ENCODE results near the gene RNF220.
A peak's percentile ranks its signal among the peaks of the same experiment; 100 is the strongest.

The RNF220 gene

DNA sequence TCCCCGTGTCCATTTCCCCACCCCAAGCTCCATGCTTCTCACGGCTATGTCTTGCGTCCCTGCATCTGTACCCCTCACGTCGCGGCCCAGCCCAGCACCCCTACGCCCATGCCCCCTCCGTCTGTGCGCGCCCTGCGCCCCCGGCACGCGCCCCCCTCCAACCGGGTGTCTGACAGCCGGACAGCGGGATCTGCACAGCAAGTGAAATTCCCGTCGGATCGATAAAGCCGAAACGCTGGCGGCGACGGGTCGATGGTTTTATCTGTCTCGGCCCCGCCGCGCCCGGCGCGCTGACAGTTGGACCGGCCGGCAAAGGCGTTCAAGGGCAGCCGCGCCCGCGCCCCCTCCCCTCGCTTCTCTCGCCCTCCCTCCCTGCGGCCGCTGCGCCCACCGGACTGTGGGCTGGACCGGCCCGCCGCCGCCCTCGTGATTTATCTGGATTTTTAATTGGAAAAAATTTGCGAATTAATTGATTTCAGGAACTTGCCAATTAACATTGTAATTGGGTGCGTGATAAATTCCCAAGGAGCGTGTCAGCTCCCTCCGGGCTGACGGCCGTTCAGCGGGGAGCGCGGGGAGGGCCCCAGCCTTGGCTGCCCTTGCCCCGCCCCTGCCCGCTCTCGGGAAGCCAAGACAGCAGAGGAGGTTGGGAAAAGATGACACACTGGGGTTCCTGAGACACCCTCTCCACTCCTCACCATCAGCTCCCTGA, 212.1 kb downstream of the RNF220 start:
- peak; percentile 68 for DNase-seq

DNA sequence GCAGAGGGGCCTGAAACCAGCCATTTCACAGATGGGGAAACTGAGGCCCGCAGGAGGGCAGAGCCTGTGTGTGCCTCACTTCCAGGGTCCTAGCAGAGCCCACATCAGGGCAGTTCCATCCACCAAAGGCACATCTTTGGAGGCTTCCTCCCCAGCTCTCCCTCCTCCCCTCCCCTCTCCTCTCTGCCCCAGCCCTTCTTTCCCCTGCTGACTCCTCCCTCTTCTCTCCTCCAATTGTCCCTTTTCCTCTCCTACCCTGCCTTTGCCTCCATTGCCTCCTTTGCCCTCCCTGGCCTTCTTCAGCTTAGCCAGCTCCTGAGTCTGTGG, 212.6 kb downstream of the RNF220 start:
- DNase-seq: no peak

DNA sequence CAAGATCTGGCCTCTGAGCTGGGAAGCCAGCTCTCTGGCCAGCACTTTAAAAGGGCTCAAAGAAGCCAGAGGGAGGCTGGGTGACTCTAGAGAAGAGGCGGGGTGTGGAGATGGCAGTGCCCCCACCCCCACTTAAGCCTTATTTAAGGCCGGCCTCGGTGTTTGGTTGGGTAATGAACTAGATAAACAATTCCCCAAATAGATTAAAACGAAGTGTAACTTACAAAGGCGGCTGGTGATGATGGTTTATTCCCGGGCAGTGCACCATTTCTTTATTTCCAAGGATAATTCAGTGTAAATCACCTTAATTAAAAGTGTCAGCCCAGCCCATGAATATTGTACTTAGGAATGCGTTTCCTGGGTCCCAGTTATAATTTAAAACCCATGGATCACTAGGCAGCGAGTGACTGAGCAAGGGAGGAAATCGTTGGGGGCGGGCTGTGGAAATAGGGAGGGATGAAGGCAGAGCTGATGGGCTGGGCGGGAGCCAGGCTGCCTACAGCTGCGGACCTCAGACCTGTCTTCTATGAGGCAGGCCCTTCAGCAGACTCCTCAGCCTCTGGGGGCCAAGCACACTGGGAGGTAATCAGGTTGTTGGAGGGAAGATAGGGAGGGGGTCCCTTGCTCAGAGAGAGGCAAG, 214.3 kb downstream of the RNF220 start:
- DNase-seq: peak; percentile 88

DNA sequence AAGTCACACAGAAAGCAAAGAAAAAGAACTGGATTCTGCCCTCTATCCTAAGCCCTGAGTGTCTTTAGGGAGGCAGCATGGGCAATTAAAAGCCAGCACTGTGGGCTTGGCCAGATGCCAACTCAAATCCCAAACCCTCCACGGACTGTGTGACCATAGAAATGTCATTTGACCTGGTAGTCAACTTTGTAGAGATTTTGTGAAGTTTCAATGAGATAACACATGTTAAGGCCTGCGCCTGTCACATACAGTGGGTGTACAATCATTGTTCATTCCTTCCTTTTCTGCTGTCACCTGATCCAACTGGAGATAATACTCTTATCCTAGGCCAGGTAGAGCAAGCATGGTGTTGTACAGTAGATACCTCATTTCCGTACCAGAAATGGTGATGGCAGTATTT, 215.0 kb downstream of the RNF220 start:
- DNase-seq: no peak

DNA sequence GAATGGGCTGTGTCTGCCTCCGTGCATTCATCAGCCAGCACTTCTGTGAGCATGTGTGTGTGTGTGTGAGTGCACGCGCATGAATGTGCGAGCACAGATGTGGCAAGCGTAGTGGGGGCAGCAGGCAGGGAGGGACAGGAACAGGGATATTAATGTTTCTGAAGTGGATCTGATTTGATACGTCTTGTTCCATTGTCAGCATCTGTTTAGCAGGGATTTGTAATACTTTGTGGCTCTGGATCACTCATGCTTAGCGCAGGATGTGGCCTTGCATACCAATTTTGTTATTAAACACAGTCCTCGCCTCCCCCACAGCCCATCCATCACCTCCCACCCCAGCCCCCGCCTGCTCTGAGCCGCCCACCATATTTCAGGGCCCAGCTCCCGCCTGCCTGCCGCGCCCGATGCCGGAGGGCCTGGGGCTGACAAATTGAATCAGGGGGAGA, 216.8 kb downstream of the RNF220 start:
- peak; percentile 35 for DNase-seq

DNA sequence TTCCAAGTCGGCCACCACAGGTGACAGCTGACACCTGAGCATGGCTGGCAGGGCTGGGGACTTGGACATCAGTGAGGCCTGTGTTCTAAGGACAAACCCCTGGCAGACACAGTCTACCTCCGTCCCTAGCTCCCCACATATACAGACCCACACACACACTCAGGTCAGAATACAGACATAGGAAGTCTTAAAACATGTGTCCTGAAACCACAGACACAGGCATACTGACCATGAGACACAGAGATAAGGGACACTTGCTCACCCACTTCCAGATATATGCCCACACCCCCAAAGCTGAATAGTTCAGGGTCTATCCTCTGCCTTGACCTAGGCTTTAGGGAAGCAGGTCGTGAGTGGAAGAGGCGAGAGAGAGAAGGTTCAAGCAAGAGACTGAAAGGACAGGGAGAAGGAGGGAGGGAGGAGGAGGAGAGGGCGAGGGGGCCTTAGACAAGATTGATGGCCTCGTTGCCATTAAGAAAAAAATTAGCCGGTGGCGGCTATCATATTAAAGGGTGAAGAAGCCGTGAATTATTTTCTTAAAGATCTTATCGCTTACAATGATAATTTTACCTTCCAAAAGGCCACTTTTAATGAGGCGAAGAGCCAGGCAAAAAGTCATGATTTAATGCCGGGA, 219.3 kb downstream of the RNF220 start:
- DNase-seq: no peak

DNA sequence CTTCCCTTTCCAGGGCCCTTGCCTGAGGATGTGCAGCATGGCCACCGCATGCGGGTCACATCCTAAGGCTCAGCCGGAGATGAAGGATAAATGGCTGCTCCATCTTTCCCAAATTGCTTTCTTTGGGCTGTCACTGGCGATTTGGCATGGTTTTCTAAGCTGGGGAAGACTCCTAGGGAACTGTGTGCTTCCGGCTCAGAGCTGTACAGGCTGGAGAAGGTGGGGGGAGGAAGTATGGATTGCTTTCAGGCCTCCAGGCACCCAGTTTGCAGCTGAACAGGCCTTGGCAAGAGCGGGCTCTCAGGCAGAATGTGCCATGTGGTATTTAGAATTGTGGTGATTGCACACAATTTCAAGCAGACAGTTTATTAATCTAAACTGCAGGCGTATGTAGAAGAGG, 220.3 kb downstream of the RNF220 start:
- DNase-seq: no peak

DNA sequence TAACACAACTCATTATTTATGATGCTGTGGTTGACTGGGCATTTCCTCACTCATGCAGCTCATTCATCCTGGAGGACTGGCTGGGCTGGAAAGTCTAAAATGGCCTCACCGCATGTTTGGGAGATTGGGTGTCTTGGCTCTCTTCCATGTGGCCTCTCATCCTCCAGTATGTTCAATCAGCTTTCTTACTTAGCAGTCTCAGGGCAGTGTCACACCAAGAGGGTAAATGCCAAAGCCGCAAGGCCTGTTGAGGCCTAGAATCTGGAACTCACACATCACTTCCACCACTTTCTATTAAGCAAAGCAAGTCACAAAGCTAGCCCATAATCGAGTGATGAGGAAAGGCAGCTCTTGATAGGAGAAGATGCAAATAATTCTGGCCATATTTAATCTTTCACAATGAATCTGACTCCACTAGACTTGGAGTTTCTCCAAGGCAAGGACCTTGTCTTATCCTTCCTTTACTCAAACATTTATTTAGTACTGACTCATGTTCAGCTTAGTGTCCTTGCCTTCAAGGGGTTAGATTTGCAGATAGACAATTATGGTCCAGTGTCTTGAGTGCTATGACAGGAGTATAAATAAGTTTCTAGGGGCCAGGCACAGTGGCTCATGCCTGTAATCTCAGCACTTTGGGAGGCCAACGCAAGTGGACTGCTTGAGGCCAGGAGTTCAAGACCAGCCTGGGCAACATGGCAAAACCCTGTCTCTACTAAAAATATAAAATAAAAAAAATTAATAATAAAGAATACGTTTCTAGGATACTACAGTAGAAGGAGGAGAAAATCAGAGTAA, 224.1 kb downstream of the RNF220 start:
- peak; percentile 92 for DNase-seq

DNA sequence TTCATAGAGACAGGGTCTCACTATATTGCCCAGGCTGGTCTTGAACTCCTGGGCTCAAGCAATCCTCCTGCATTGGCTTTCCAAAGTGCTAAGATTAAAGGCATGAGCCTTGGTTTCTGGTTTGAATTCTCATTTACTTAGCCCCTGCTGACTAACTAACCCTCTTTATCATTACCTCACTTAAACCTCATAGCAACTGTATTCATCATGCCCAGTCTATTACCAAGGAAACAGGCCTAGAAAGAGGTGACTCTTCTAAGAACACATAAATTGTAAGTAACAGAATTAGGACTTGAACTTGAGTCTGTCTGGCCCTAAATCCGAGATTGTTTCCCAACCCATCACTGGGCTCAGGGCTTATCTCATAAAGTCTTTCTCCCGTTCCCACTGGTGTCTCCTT, 225.1 kb downstream of the RNF220 start:
- peak; percentile 66 for DNase-seq

DNA sequence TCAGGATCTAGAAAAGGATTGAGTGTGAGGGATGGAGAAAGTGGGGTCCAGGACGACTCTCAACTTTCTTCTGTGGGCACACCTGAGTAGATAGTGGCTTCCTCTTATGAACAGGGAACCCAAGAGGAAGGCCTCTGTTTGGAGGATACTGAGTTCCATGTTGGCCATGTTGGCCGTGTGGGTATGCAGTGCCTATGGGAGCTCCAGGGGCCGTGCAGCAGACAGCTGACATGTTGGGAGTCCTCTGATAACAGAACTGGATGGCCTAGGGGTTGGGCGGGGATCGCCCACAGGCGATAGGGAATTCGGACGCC, 226.2 kb downstream of the RNF220 start:
- no peak for DNase-seq

DNA sequence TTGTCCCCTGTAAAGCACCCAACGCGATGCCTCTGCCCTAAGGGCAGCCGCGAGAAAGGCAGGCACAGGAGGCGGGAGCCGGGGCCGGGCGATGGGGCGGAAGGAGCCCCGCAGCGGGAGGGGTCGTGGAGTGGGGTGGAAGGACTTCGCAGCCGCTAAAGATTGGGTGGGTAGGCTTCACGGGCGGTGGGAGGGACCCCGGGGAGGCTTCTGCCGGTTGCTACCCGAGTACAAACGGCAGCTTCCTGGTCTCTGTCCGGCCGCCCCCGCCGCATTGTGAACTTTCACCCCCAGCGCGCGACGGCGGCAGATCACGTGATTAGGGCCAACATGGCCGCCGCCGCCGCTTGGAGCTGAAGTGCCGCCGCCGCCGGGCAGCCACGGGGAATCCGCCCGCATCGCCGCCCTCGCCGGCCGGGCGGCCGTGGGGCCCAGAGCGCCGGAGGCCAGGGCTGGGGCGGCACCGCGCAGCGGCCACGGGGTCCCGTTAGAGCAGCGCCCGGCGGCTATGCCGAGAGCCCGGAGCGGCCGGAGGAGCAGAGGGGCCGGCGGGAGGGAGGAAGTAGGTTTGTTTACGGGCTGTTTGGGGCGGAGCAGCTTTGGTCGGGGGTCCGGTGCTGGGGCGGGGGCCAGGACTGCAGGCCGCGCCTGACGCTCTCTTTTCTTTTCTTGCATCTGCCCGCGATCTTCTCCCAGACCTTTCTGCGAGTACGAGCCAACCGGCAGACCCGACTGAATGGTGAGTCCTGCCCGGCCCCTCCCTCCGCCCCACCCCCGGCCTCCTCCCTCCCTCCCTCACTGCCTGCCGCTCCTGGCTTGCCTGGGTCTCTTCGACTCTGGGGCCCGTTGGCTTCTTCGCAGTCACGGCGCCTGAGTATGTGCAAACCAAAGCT, 226.8 kb downstream of the RNF220 start:
- DNase-seq: peak; percentile 87

DNA sequence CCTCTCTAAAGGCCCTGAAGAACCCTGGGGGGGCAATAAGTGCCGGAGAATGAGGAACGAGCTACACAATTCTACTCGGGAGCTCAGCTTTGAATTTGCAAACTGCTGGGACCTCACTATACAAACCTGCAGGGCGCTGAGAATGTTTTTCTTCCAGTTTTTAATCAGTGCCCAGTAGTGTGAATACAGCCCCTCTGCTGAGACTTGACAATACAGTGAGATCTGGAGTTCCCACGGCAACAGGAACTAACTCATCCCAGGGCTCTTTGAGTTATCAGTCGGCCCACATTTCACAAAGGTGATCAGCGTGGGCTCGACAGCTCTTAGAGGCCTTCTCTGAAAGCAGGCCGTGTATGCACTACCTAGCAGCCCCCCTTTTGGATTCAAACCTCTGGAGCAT, 227.5 kb downstream of the RNF220 start:
- DNase-seq: no peak

DNA sequence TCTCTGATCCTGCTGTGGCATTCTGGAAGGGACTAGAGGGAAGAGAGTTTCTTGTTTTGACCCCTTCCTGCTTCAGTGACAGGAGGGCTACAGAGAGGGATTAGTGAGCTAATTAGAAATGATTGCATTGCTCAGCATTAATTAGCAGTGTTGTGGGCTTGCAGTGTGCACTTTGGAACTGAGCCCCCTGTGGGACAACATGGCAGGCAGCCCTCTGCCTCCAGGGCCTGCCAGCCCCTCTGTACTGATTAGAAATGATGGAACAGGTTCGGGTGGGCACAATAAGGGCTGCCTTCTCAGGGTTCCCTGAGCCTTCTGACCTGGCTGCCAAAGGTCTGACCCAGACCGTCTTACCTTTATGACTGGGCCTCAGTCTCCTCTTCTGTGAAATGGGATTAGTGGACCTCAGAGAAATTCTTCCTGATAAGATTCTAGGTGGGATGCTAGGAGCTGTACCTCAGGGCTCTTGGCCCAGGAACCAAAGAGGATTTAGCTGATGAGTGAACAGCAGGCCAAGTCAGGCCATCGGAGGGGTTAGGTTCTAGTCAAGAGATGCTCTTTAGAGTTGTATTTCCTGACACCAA, 229.6 kb downstream of the RNF220 start:
- no peak for DNase-seq

DNA sequence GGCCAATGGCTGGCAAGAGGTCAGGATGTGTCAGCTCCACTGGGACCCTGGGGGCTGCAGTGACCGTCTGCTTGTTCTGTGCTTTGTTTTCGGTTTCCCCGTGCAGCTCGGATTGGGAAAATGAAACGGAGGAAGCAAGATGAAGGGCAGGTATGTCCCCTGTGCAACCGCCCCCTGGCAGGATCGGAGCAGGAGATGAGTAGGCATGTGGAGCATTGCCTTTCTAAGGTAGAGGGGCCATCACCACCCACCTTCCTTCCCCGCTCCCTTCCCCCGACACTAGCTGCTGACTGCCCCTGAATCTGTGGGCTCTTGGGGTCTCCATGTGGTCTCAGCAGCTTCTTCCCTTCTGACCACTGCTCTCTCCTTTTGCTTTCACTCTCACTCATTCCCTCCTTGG, 230.4 kb downstream of the RNF220 start:
- DNase-seq: no peak

DNA sequence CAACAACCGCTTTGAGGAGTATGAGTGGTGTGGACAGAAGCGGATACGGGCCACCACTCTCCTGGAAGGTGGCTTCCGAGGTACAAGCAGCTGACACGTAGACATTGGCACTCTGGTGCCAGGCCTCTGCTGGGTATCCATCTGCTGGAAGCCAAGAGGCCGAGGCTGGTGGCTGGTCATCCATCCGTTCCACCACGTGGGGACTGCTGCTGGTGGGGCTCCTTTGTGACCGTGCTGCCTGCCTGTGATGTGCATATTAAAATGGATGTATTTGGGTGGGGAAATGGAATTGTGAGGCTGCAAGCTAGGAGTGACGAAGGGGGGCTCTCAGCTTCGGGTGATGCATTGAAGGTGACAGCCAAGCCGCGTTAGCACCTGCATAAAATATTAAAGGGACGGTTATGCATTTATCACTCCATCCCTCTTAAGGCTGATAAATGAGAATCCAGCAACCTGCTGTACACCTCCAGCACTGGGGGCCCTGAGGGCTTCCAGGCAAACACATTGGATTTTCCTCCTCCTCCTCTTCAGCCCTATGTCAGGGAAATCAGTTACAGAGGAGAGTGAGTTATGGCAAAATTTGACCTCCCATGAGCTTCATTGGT, 231.1 kb downstream of the RNF220 start:
- no peak for DNase-seq

DNA sequence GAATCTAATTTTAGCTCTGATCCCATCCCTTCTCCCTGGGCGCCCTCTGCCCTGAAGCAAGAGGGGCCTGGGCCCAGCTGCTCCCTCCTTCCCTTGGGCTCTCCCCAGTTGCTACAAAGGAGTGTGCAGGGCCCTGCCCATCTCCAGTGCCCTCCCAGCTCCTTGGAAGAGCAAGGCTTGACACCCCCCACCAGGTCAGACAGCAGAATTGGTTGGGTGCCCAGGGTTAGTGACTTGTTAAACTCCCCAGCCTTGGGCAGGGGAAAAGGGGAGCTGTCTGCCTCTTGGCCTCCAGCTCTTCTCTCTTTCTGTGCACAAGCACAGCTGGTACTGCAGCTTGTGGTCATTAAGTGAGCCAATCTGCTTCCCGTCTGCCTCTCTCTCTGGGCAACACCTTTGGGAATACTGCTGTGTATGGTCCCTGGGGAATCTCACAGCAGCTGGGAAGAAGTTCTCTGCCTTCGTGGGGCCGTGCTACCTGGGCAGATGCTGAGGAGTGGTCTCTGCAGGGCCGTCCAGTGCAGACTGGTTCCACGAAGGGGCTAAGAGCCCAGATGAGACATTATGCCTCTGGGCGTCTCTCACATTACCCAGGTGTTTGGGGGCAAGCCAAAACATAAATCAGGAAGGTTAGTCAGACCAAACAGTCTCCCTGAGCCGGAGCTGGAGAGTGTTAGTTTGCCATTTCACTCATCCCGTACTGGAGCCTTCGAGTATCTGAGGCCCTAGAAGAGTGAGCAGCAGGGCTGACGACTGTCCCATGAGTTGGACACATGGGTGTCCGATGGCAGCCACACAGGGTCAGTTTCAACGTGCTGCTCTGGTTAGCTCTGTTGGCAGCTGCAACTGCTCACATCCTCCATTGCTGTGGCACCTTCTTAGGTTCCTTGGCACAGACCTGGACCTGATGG, 231.9 kb downstream of the RNF220 start:
- DNase-seq: no peak

DNA sequence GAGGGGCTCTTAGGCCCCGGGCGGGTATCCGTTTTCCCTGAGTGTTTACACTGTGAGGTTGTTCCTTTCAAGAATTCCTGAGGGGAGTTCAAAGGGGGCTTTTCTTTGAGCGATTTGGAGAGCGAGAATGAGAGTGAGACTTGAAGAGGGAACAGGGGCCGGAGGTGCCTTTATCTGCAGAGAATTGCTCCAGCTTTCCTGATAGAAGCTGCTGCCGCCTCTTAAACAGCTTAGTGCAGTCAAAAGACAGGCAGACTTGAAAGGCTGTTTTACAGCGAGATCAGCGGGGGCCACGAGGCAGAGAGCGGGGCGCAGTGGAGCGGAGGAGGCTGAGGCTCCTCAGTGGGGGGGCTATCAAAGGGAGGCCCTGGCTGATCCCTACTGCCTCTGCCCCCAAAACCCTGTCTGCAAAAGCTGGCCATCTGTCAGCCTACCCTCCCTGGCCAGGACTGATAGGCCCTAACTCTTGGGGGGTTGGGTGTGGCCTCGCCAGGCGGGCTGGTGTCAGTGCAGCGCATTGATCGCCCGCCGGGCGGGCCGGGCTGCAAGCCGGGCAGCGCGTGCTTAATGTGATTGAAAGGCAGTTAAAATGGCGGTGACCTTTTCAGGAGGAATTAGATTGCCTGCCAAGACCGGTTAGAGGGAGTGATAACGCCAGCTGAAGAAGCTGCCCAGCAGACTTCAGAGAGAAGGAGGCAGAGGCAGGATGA, 232.8 kb downstream of the RNF220 start:
- DNase-seq: no peak

DNA sequence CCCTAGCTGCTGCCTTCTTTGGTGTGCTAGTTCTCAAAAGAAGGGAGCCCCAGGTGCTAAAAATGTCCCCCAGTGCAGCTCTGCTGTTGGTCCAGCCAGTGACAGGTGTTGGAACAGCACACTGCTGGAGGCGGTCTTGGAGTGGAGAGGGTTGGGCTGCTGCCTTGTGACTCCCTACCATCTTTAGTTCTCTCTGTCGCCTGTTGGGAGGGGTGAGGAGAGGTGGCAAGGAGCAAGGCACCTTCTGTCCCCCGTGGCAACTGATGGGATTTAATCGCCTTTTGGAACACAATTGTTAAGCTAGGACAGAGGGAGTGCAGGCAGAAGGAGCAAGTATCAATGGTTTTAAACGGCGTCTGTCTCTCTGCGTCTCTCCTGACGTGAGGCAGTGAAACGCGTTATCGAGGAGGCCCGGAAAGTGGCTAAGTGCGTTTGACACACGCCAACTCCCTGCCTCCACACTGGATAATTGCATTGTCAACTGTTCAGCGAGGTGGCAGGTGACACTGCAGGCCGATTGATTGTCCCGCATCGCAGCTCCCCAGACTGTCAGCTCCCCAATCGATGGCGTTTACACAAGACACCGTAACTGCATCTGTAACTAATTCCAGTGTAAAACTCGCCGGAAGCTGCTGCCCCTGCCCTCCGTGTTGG, 235.3 kb downstream of the RNF220 start:
- no peak for DNase-seq

All from HCEC 1CT (cell line).